ENCODE data around the gene DLG2.

Gene DLG2

GRCh38 chr11:84524422-84525051, 1102.6 kb downstream of the DLG2 start:
- peak; percentile 13 for DNase-seq

- no peak for DNase-seq
These were observed 1104.8 kb downstream of the DLG2 start for GRCh38 chr11:84522331-84522730.

- DNase-seq, result no peak
These were observed 1108.4 kb downstream of the DLG2 start for GRCh38 chr11:84518631-84519183.

- no peak for DNase-seq
These were observed 1112.7 kb downstream of the DLG2 start for GRCh38 chr11:84514436-84514835.

- DNase-seq, result no peak
These were observed 1123.6 kb downstream of the DLG2 start for GRCh38 chr11:84503503-84503902.

- no peak for DNase-seq
These were observed 1125.4 kb downstream of the DLG2 start for GRCh38 chr11:84501750-84502149.

- DNase-seq, result no peak
These were observed 1129.1 kb downstream of the DLG2 start for GRCh38 chr11:84497981-84498411.

GRCh38 chr11:84497181-84497580, 1130.0 kb downstream of the DLG2 start:
- DNase-seq, result no peak

GRCh38 chr11:84496122-84496521, 1131.0 kb downstream of the DLG2 start:
- no peak for DNase-seq

DNA sequence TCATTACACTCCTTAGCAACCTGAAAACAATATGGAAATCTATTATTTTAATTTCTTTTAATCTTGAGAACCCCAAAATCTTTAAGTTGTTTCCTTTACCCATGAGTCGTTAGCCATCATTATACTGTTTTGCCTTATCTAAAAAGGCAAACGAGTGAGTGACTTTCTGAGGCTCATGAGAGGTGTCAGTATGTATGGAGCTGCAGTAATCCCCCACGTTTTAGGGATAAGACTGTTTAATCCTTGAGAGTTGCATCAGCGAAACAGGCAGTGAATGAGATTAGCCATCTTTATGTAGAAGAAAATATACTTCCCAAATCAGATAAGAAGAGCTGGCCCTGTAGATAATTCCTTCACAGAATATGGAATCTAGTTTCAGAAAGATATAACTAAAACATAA, 1147.0 kb downstream of the DLG2 start:
- no peak for DNase-seq

DNA sequence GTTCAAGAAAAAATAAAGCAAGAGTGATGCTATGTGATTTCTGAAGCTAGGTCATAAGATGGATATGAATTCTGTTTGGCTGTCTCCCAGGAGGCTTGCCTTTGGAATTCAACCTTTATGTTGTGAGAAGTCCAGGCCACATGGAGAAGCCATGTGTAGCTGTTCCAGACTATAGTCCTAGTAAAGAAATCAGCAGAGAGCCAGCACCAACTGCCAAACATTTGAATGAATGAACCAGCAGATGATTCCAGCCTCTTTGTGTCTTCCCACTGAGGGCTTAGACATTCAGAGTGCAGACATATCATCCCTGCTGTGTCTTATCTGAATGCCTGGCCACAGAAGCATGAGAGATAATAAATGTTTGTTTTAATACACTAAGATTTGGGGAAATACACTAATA, 1150.6 kb downstream of the DLG2 start:
- no peak for DNase-seq

DNA sequence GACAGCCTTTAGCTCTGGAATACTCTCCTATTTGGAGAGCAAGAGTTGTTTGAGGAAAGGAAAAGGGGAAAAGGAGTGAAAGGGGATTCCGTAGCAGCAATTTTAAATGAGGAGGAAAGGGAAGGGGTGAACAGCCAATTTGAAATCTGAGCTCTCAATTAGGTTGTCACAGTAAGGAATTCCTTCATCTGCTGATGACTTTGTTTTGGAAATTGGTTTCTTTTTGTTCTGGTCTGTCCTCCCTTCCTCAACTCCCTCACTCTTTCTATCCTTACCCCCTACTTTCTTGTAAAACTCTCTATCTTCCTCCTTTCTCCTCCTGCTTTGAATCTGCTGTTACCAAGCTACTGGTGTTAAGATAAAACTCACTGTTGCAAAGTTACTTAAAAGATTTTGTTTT, 1155.6 kb downstream of the DLG2 start:
- no peak for DNase-seq

DNA sequence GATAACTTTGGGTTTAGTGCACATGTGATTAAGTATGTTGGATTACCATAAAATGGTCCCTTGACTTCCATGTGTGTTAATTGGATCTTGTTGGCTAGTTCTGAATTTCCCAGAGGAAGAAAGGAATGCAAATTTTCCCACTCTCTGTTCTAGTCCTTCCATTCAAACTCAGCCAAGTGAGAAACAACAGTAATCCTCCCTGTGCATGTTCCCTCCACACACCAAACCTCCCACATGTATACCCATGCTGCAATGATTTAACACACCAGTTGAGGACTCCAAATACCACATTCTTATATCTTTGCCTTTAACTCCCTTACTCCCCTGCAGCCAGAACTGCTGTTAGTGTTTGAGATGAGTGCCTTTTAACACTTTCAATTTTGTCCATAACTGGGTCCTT, 1158.9 kb downstream of the DLG2 start:
- DNase-seq, result peak; percentile 2

GRCh38 chr11:84465040-84465439, 1162.1 kb downstream of the DLG2 start:
- peak; percentile 74 for DNase-seq

DNA sequence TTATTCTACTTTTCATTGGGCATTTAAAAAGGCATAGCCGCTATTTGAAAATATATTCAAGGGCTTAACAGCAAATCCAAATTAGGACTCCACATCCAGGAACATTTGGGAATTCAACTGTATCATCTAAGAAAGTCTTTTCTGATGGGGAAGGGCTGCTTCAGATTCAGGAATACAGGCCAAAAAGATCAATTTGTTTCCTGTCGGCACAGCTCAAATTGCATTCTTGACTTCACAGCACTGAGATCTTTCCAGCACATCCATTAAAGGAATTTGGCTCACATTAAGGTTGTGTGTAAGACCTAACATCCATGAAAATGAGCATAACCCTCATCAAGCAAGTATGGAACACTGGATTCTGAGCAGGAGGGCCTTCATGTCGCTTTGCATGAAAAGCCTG, 1171.5 kb downstream of the DLG2 start:
- DNase-seq, result no peak

DNA sequence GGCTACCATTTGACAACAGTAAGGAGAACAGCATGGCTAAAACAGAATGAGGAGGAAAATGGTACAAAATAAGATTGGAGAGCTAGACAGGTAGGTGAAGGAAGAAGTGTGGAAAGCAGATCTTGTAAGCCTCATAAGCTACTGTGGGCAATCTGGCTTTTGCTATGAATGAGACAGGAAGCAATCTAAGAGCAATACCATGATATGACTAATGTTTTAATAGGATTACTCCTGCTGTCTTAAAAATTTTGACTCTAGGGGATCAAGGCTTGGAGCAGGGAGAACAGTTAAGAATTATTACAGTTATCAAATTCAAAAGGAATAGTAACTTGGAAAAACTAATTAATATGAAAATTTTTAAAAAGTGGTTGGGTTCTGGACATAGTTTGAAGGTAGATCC, 1174.9 kb downstream of the DLG2 start:
- no peak for DNase-seq

DNA sequence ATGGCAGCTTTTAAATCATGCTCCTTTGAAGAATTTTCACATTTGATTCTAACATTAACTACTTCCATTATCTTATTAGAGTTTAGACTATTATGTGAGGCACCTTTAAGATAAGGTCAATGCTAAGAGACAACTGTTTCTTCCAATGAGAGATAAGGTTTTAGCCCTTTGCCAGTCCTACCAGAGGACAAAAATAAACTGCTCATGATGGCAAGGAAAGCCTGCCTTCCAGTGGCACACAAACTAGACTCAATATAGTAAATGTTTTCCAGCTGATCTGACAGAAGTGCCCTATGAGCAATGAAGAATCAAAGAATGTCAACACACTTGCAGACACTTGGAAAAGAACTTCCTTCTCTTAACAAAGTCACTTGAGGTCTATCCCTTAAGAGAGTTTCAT, 1188.6 kb downstream of the DLG2 start:
- DNase-seq, result no peak

- DNase-seq, result peak; percentile 84
These were observed 1189.8 kb downstream of the DLG2 start for GRCh38 chr11:84437071-84437980.

- DNase-seq, result no peak
These were observed 1196.5 kb downstream of the DLG2 start for GRCh38 chr11:84430661-84431060.

- DNase-seq, result no peak
These were observed 1201.5 kb downstream of the DLG2 start for GRCh38 chr11:84425673-84426072.

DNA sequence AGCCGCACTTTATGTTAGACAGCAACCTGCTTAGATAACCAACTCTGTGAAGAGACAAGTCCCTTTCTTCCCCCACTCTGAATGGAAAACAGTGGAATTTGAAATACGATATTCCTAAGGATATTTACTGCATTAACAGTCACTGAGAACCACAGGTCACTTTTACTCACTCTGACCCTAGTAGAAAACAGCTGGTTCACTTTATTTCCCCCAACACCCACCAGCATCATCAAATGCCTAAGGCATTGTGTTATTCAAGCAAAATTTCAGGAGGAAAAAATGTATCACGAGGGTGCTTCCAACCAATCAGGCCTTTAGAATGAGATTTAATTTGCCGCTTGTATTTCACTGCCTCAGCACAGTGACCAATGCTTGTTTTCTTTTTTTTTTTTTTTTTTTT, 1206.9 kb downstream of the DLG2 start:
- peak; percentile 33 for DNase-seq

DNA sequence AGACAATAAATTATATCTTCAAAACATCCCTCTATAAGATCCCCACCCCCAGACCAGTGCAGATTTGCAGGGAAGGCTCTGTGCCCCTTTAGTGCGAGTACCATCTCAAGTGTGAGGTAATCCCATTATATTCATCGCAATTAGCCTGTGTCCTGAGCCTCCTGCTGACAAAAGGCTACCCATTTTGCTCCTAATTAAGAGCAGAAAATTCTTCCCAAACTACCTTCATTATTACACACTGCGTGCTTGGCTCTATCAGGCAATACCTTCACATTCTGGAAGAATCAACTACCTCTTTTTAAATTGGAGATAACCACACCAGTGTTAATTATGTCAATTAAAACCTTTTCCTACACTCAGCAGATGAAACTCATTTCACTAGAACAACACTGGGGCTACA, 1207.5 kb downstream of the DLG2 start:
- peak; percentile 44 for DNase-seq

GRCh38 chr11:84414920-84415319, 1212.2 kb downstream of the DLG2 start:
- DNase-seq, result no peak

GRCh38 chr11:84413549-84413948, 1213.6 kb downstream of the DLG2 start:
- no peak for DNase-seq
